Omental fat pad (tissue), 4 donors: ENCODE data around the gene NR5A1. TPM values are rescaled to one million over a fixed set of nuclear protein-coding genes. Genes with fewer than 3 reads are reported as not detected.

Experiments used
- ATAC-seq: fragments of 150-250 bp; one replicate; pipeline ENCODE4 v1.9.1; 2016; ENCODE audit warnings: mild to moderate bottlenecking, moderate library complexity; ENCODE audit not compliant: low FRiP score
- DNase-seq: peaks from one replicate; pipeline ENCODE4 v3.0.0-alpha.2; 2019; ENCODE audit warnings: low spot score
- total RNA-seq, 4 donors: library from RNA; depleted of rRNA; stranded (reverse); fragments of >200 nt; gene quantifications; one replicate each; pipeline ENCODE4 v1.1.0, GENCODE V29; 2016
- TF ChIP-seq, protein P1 (sequence below), 3 donors: fragments of 450-650 bp; IDR thresholded peaks; one replicate each; pipeline ENCODE4 v1.5.1; 2016 to 2017; ENCODE audit warnings: antibody characterized with exemption in 3 of 3, mild to moderate bottlenecking in 3 of 3, moderate library complexity in 2 of 3

NR5A1 gene
- total RNA-seq, 4 donors from 2014 or later = not detected

- TF ChIP-seq, protein P1, sequence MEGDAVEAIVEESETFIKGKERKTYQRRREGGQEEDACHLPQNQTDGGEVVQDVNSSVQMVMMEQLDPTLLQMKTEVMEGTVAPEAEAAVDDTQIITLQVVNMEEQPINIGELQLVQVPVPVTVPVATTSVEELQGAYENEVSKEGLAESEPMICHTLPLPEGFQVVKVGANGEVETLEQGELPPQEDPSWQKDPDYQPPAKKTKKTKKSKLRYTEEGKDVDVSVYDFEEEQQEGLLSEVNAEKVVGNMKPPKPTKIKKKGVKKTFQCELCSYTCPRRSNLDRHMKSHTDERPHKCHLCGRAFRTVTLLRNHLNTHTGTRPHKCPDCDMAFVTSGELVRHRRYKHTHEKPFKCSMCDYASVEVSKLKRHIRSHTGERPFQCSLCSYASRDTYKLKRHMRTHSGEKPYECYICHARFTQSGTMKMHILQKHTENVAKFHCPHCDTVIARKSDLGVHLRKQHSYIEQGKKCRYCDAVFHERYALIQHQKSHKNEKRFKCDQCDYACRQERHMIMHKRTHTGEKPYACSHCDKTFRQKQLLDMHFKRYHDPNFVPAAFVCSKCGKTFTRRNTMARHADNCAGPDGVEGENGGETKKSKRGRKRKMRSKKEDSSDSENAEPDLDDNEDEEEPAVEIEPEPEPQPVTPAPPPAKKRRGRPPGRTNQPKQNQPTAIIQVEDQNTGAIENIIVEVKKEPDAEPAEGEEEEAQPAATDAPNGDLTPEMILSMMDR (IDR thresholded peaks at IDR 0.05) = no peak
- DNase-seq = no peak
Observed at GRCh38 chr9:124549016-124549415, 41.8 kb upstream of the NR5A1 start.

GRCh38 chr9:124544535-124544934 is 37.3 kb upstream of the NR5A1 start:
- ATAC-seq (no peak), DNase-seq (no peak)
- TF ChIP-seq, protein P1 (IDR thresholded peaks at IDR 0.05) = no peak

More at GRCh38 chr9:124549016-124549415, 41.8 kb upstream of the NR5A1 start:
- ATAC-seq = no peak

DNA sequence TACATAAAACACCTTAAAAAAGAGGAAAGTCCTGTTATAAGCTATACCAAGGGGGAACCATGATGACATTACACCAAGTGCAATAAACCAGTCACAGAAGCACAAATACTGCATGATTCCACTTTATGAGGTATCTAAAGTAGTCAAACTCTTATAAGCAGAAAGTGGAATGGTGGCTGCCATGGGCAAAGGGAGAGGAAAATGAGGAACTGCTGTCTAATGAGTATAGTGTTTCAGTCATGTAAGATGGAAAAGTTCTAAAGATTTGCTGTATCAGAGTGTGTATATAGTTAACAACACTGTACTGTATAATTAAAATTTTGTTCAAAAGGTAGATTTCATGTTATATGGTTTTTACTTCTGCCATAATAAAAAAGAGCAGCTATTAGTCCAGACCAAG is 34.6 kb upstream of the NR5A1 start:
- TF ChIP-seq, protein P1 (IDR thresholded peaks at IDR 0.05) = no peak
- DNase-seq (no peak), ATAC-seq (no peak)

- TF ChIP-seq, protein P1 (IDR thresholded peaks at IDR 0.05) = no peak
- ATAC-seq (no peak), DNase-seq (no peak)
Observed at GRCh38 chr9:124537926-124538325, 30.7 kb upstream of the NR5A1 start.

GRCh38 chr9:124535846-124536245 is 28.6 kb upstream of the NR5A1 start:
- ATAC-seq = no peak
- TF ChIP-seq, protein P1 (IDR thresholded peaks at IDR 0.05) = no peak
- no peak for DNase-seq

GRCh38 chr9:124532897-124533296 is 25.7 kb upstream of the NR5A1 start:
- ATAC-seq = no peak
- TF ChIP-seq, protein P1 (IDR thresholded peaks at IDR 0.05) = no peak
- DNase-seq = no peak

- TF ChIP-seq, protein P1 (IDR thresholded peaks at IDR 0.05) = no peak
- ATAC-seq (no peak), DNase-seq (no peak)
Observed at GRCh38 chr9:124531115-124531514, 23.9 kb upstream of the NR5A1 start.
